HCT116 (cell line): Measurements from ENCODE around the gene ASPHD1. TPM values are rescaled to one million over a fixed set of nuclear protein-coding genes. Genes with fewer than 3 reads are reported as not detected.

ENCODE experiments used
- ATAC-seq: fragments of 200-7000 bp; cut with Tn5 transposase; 2 replicates; pipeline ENCODE4 v1.9.1; 2020; ENCODE audit warnings: mild to moderate bottlenecking, moderate library complexity
- BruUV-seq: library from RNA; stranded (reverse); fragments of 400-500 nt; replicated peaks from 2 replicates; lab custom pipeline; 2021; lab: Mats Ljungman, UMichigan
- CTCF ChIA-PET: fragments of 300-600 bp; sonication (Branson Sonifier 250); formaldehyde crosslinking; loops from one replicate; lab custom pipeline; 2021; ENCODE audit warnings: antibody characterized with exemption; lab: Charles Lee
- POLR2A ChIA-PET: fragments of 300-600, 350-600 bp; sonication (Branson Sonifier 250); formaldehyde crosslinking; loops from one replicate; lab custom pipeline; 2021; ENCODE audit warnings: antibody characterized with exemption; lab: Charles Lee
- RAD21 ChIA-PET, 2 experiments: fragments of 300-600 bp; sonication (Branson Sonifier 250); formaldehyde crosslinking; loops; one replicate each; lab custom pipeline; 2023; ENCODE audit warnings: low total read pairs in 2 of 2; ENCODE audit not compliant: uncharacterized antibody in 2 of 2, unreplicated experiment in 2 of 2, low non-redundant PET in 1 of 2; lab: Charles Lee
- DNase-seq: peaks from one replicate; pipeline ENCODE4 v3.0.0-alpha.2; 2010; ENCODE audit warnings: low read depth, low spot score
- H2AFZ ChIP-seq: fragments of 200-600 bp; shearing (Covaris generic), sonication (generic); 2 replicates; pipeline ENCODE4 v1.6.1; 2017; ENCODE audit warnings: low read depth, mixed run types, mixed read lengths, antibody characterized with exemption, low read length; ENCODE audit not compliant: poor library complexity, severe bottlenecking
- H3K27ac ChIP-seq: 2 replicates; pipeline ENCODE4 v1.5.1; 2012; ENCODE audit warnings: low read depth, low read length
- H3K27me3 ChIP-seq: fragments of 200-600 bp; sonication (generic); 2 replicates; pipeline ENCODE4 v1.6.1; 2016; ENCODE audit warnings: mixed run types, low read length, mixed read lengths; ENCODE audit not compliant: insufficient read depth
- H3K36me3 ChIP-seq, 2 experiments: fragments of 200-500 bp in 1 of 2; fragments of 200-600 bp in 1 of 2; sonication (Bioruptor generic) in 1 of 2; sonication (generic) in 1 of 2; 2 replicates each; pipeline versions ENCODE4 v1.5.1 to v1.6.1; 2014 to 2016; ENCODE audit warnings: low read length in 2 of 2, inconsistent platforms in 1 of 2, mixed read lengths in 1 of 2, mixed run types in 1 of 2; ENCODE audit not compliant: insufficient read depth in 2 of 2, control insufficient read depth in 1 of 2
- H3K4me1 ChIP-seq, 2 experiments: fragments of 200-600 bp in 1 of 2; sonication (generic) in 1 of 2; 2 replicates each; pipeline versions ENCODE4 v1.5.1 to v1.6.1; 2012 to 2017; ENCODE audit warnings: low read length in 2 of 2, inconsistent platforms in 1 of 2, mild to moderate bottlenecking in 1 of 2, mixed read lengths in 1 of 2, mixed run types in 1 of 2, moderate library complexity in 1 of 2; ENCODE audit not compliant: insufficient read depth in 2 of 2, control insufficient read depth in 1 of 2
- H3K4me2 ChIP-seq: fragments of 200-600 bp; sonication (generic); 2 replicates; pipeline ENCODE4 v1.6.1; 2017; ENCODE audit warnings: mixed run types, low read length, mixed read lengths
- H3K4me3 ChIP-seq, 2 experiments: fragments of 200-600 bp in 1 of 2; sonication (generic) in 1 of 2; replicated peaks in 1 of 2; 2 replicates each; pipeline ENCODE4 v1.5.1; 2011 to 2016; ENCODE audit warnings: low read length in 2 of 2, control low read depth in 1 of 2, low read depth in 1 of 2, mild to moderate bottlenecking in 1 of 2, mixed read lengths in 1 of 2, mixed run types in 1 of 2
- H3K79me2 ChIP-seq: fragments of 200-600 bp; sonication (generic); 2 replicates; pipeline ENCODE4 v1.6.1; 2017; ENCODE audit warnings: mild to moderate bottlenecking, mixed run types, low read length, moderate library complexity, mixed read lengths; ENCODE audit not compliant: insufficient read depth
- H3K9ac ChIP-seq: fragments of 200-600 bp; sonication (generic); 2 replicates; pipeline ENCODE4 v1.6.1; 2016; ENCODE audit warnings: low read length, mixed read lengths
- H3K9me2 ChIP-seq: fragments of 200-600 bp; sonication (generic), shearing (Covaris generic); 2 replicates; pipeline ENCODE4 v1.6.1; 2017; ENCODE audit warnings: mixed run types, mild to moderate bottlenecking, moderate library complexity; ENCODE audit not compliant: insufficient read depth
- H3K9me3 ChIP-seq, 2 experiments: fragments of 200-500 bp in 1 of 2; fragments of 200-600 bp in 1 of 2; sonication (Bioruptor generic) in 1 of 2; sonication (generic) in 1 of 2; 2 replicates each; pipeline ENCODE4 v1.6.1; 2014 to 2017; ENCODE audit warnings: low read length in 2 of 2, mixed read lengths in 2 of 2, inconsistent platforms in 1 of 2, low read depth in 1 of 2, mild to moderate bottlenecking in 1 of 2, mixed run types in 1 of 2, moderate library complexity in 1 of 2; ENCODE audit not compliant: control insufficient read depth in 1 of 2, insufficient read depth in 1 of 2
- H4K20me1 ChIP-seq: fragments of 200-600 bp; sonication (generic), shearing (Covaris generic); 2 replicates; pipeline ENCODE4 v1.6.1; 2017; ENCODE audit warnings: mixed run types, mild to moderate bottlenecking, moderate library complexity; ENCODE audit not compliant: insufficient read depth
- CEBPB ChIP-seq: IDR thresholded peaks from 2 replicates; pipeline ENCODE4 v1.6.1; 2012; ENCODE audit warnings: low read depth
- EZH2phosphoT487 ChIP-seq: fragments of 200-600 bp; IDR thresholded peaks from 2 replicates; pipeline ENCODE4 v1.6.1; 2018; ENCODE audit warnings: antibody characterized with exemption, borderline replicate concordance
- FOSL1 ChIP-seq: IDR thresholded peaks from 2 replicates; pipeline ENCODE4 v1.6.1; 2012; ENCODE audit warnings: low read depth
- JUND ChIP-seq: IDR thresholded peaks from 2 replicates; pipeline ENCODE4 v1.6.1; 2012
- REST ChIP-seq: IDR thresholded peaks from 2 replicates; pipeline ENCODE4 v1.6.1; 2012; ENCODE audit warnings: low read depth
- ZFX ChIP-seq: fragments of 450-650 bp; IDR thresholded peaks from 2 replicates; pipeline ENCODE4 v1.6.1; 2017
- intact Hi-C: fragments of 100-400 bp; cut with micrococcal nuclease; formaldehyde crosslinking; loops from 2 replicates; pipeline ENCODE4 v1.10.0; 2022
- total RNA-seq: library from RNA; stranded (reverse); gene quantifications from one replicate; pipeline ENCODE4 v1.2.1, GENCODE V29; 2021; ENCODE audit not compliant: unreplicated experiment

Gene ASPHD1
- total RNA-seq, 1 experiment from 2014 or later = 18.4 TPM

GRCh38 chr16:29878172-29878571 lies 22.1 kb upstream of the ASPHD1 start (continued):
- TF ChIP-seq REST = no peak

GRCh38 chr16:29881050-29881449 lies 19.2 kb upstream of the ASPHD1 start:
- H4K20me1 ChIP-seq = no peaks in the 10 kb centered on the region
- no peaks in the 10 kb centered on the region for H3K9me2 ChIP-seq
- no peaks in the 10 kb centered on the region for H3K79me2 ChIP-seq
- no peak overlapping the region for H3K4me3 ChIP-seq
- H2AFZ ChIP-seq = no peak overlapping the region
- no TSS peak for BruUV-seq
- DNase-seq (no peak), ATAC-seq (no peak)
- intact Hi-C loops = no loop called here
- ChIA-PET CTCF (no interaction called here), POLR2A (no interaction called here), RAD21 (no interaction called here)
- no peaks in the 10 kb centered on the region for H3K36me3 ChIP-seq
- no peaks in the 10 kb centered on the region for H3K9me3 ChIP-seq
- H3K9ac ChIP-seq = no peak overlapping the region
- TF ChIP-seq ZFX (no peak), JUND (no peak), CEBPB (no peak), FOSL1 (no peak), EZH2phosphoT487 (no peak)
- no peak overlapping the region for H3K4me2 ChIP-seq
- no peak overlapping the region for H3K27ac ChIP-seq
- H3K4me1 ChIP-seq = 0 out of 4 replicates have a peak, but pooled peaks cover 0 to 4% of the 10 kb centered on the region in 2 experiments
- no peaks in the 10 kb centered on the region for H3K27me3 ChIP-seq
